ENCODE results near the gene SLC6A18. TPM values are rescaled to one million over a fixed set of nuclear protein-coding genes. Genes with fewer than 3 reads are reported as not detected.
"Not testable (repeated sequence)": the region's sequence is repeated elsewhere in the genome, so short reads cannot be mapped to it uniquely, and the experiment has no call there.

Gene SLC6A18
- total RNA-seq, 4 donors from 2014 or later: not detected

DNA sequence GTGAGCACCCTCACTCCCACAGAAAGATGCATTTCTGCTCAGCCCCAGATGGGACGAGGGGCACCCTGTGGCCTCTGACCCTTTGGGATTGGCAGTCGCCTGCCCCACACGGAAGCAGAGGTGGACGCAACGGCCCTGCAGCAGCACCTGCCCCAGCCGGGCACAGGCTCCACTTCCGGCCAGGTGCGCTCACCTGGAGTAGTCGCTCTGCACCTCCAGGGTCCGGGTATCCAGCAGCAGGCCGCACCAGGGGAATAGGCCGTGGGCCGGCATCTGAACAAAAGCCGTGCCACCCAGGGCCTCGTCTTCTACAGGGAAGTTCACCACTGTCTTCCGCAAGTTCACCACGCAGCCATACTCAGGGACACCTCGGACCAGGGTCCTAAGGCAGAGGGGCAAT, 39.0 kb downstream of the SLC6A18 start:
- intact Hi-C loops (cut with DNase I): no loop called here
- Histone ChIP-seq H3K27ac (no peak overlapping the region), H3K36me3 (no peaks in the 10 kb centered on the region), H3K4me3 (replicated peaks in 1 of 3) (no peak overlapping the region), H3K27me3 (no peaks in the 10 kb centered on the region), H3K4me1 (no peaks in the 10 kb centered on the region), H3K9me3 (no peaks in the 10 kb centered on the region)
- TF ChIP-seq POLR2A (IDR thresholded peaks at IDR 0.05): no peak
- TF ChIP-seq, protein P1, sequence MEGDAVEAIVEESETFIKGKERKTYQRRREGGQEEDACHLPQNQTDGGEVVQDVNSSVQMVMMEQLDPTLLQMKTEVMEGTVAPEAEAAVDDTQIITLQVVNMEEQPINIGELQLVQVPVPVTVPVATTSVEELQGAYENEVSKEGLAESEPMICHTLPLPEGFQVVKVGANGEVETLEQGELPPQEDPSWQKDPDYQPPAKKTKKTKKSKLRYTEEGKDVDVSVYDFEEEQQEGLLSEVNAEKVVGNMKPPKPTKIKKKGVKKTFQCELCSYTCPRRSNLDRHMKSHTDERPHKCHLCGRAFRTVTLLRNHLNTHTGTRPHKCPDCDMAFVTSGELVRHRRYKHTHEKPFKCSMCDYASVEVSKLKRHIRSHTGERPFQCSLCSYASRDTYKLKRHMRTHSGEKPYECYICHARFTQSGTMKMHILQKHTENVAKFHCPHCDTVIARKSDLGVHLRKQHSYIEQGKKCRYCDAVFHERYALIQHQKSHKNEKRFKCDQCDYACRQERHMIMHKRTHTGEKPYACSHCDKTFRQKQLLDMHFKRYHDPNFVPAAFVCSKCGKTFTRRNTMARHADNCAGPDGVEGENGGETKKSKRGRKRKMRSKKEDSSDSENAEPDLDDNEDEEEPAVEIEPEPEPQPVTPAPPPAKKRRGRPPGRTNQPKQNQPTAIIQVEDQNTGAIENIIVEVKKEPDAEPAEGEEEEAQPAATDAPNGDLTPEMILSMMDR (IDR thresholded peaks at IDR 0.05): no peak
- 92 to 97% methylated on average over 8 to 10 of the region's 18 CpGs for WGBS, 2 donors
- DNase-seq: no peak

DNA sequence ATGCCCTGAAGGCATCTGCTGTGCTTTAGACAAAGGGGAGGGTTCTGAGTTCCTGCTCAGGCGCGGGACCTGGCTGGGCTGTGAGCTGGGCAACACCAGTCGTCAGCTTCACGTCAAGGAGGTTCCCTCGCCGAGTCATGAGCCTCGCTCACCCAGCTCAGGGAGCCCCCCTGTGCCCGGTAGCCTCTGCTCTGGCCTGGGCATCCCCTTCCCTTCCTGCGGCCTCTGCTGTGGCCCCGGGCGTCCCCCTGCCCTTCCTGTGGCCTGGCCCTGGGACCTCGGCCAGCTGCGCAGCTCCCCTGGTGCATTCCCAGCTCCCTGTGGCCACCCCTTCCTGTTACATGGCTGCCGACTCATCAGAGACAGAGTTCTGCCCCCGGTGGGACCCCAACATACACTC, 39.8 kb downstream of the SLC6A18 start:
- Histone ChIP-seq H3K27me3 (no peaks in the 10 kb centered on the region), H3K4me1 (no peaks in the 10 kb centered on the region), H3K27ac (no peak overlapping the region), H3K36me3 (no peaks in the 10 kb centered on the region), H3K4me3 (replicated peaks in 1 of 3) (no peak overlapping the region), H3K9me3 (no peaks in the 10 kb centered on the region)
- TF ChIP-seq, protein P1 (IDR thresholded peaks at IDR 0.05): no peak
- no peak for TF ChIP-seq POLR2A (IDR thresholded peaks at IDR 0.05)
- no peak for DNase-seq
- 79 to 83% methylated on average over 9 to 15 of the region's 15 CpGs for WGBS, 2 donors
- intact Hi-C loops (cut with DNase I): no loop called here

- H3K9me3 ChIP-seq: no peaks in the 10 kb centered on the region
- no peak overlapping the region for H3K27ac ChIP-seq
- H3K36me3 ChIP-seq: no peaks in the 10 kb centered on the region
- H3K27me3 ChIP-seq: no peaks in the 10 kb centered on the region
- no peak for DNase-seq
- intact Hi-C loops (cut with DNase I): no loop called here
- 89 to 92% methylated on average over 29 to 36 of the region's 40 CpGs for WGBS, 2 donors
- no peak for TF ChIP-seq POLR2A (IDR thresholded peaks at IDR 0.05)
- TF ChIP-seq, protein P1 (IDR thresholded peaks at IDR 0.05): no peak
- H3K4me3 ChIP-seq (replicated peaks in 1 of 3): no peak overlapping the region
- no peaks in the 10 kb centered on the region for H3K4me1 ChIP-seq
These were observed 40.6 kb downstream of the SLC6A18 start for GRCh38 chr5:1265461-1266455.

DNA sequence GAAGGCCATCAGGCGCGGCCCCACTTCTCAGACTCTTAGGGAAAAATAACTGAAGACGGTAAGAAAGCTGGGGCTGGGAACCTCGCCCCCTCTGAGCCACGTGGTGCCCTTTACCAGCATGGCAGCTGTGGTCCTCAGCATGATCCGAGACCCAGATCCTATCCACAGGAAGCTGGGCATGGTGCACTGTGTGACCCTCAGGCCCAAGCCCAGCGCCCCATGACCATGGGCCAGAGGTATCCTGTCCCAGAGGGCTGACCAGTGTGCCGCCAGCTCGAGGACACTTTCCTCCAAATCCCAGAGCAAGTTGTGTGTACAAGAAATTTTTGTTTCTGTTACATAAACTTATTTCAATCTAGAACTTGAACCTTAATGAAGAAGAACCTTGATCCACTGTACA, 41.6 kb downstream of the SLC6A18 start:
- no peak for DNase-seq
- no peak overlapping the region for H3K27ac ChIP-seq
- H3K27me3 ChIP-seq: no peaks in the 10 kb centered on the region
- no peaks in the 10 kb centered on the region for H3K9me3 ChIP-seq
- intact Hi-C loops (cut with DNase I): no loop called here
- H3K4me3 ChIP-seq (replicated peaks in 1 of 3): no peak overlapping the region
- WGBS, 2 donors: 83 to 93% methylated on average over 7 to 9 of the region's 9 CpGs
- H3K36me3 ChIP-seq: no peaks in the 10 kb centered on the region
- no peak for TF ChIP-seq POLR2A (IDR thresholded peaks at IDR 0.05)
- TF ChIP-seq, protein P1 (IDR thresholded peaks at IDR 0.05): no peak
- H3K4me1 ChIP-seq: no peaks in the 10 kb centered on the region

- H3K27ac ChIP-seq; H3K9me3 ChIP-seq; H3K36me3 ChIP-seq; H3K4me1 ChIP-seq; intact Hi-C loops (cut with DNase I); H3K27me3 ChIP-seq; DNase-seq; H3K4me3 ChIP-seq (replicated peaks in 1 of 3): not testable (repeated sequence)
- 94% methylated on average over 5 of the region's 5 CpGs for WGBS, 2 donors
These were observed 42.3 kb downstream of the SLC6A18 start for GRCh38 chr5:1267464-1267863.

Measured in thyroid gland (tissue), 4 donors.